T-helper 17 cell (primary cell): ENCODE results near the gene GSTM2. TPM values are rescaled to one million over a fixed set of nuclear protein-coding genes. Genes with fewer than 3 reads are reported as not detected.

Experiments
- total RNA-seq, 4 donors: library from RNA in 2 of 4; stranded (reverse) in 2 of 4; gene quantifications; one replicate each; pipeline ENCODE4 v1.2.3 and lab custom pipeline; 2022 to 2026

GSTM2 gene
- total RNA-seq, 2 donors from 2014 or later = 44.0 to 117 TPM

Other genes with a start within 250 kb of the GSTM2 start
- 10 to 100 TPM; 48.6 to 53.1 TPM for gene PSMA5, start 241.6 kb upstream of the GSTM2 start, total RNA-seq
- not detected for gene SYPL2, start 201.5 kb upstream of the GSTM2 start, total RNA-seq
- 10 to 100 TPM; 14.3 to 16.0 TPM for gene ATXN7L2, start 184.2 kb upstream of the GSTM2 start, total RNA-seq
- gene CYB561D1, start 174.0 kb upstream of the GSTM2 start, total RNA-seq = 10 to 100 TPM; 21.0 to 23.5 TPM
- gene AMIGO1, start 158.3 kb upstream of the GSTM2 start, total RNA-seq = 1 to 10 TPM; 6.2 to 8.0 TPM
- gene GPR61, start 128.2 kb upstream of the GSTM2 start, total RNA-seq = under 1 TPM; 0.20 to 0.65 TPM
- 1 to 10 TPM; 7.8 to 8.8 TPM for gene GNAI3, start 119.4 kb upstream of the GSTM2 start, total RNA-seq
- gene GNAT2, start 48.4 kb upstream of the GSTM2 start, total RNA-seq = not detected
- 100 to 1,000 TPM; 471 to 552 TPM for gene AMPD2, start 48.2 kb upstream of the GSTM2 start, total RNA-seq
- 10 to 100 TPM; 17.0 to 18.0 TPM for gene GSTM4, start 12.0 kb upstream of the GSTM2 start, total RNA-seq
- gene GSTM1, start 19.8 kb downstream of the GSTM2 start, total RNA-seq = 10 to 100 TPM in 1 of 2 donors, not detected in 1; 34.5 TPM
- under 1 TPM in 1 of 2 donors, not detected in 1; 0.60 TPM for gene GSTM5, start 44.2 kb downstream of the GSTM2 start, total RNA-seq
- 1 to 10 TPM; 5.6 to 7.8 TPM for gene GSTM3, start 73.0 kb downstream of the GSTM2 start, total RNA-seq
- gene EPS8L3, start 95.9 kb downstream of the GSTM2 start, total RNA-seq = not detected
- gene CSF1, start 242.8 kb downstream of the GSTM2 start, total RNA-seq = 10 to 100 TPM; 15.4 to 20.3 TPM